Tibial nerve (tissue), 4 donors: ENCODE data around the gene ADRA2B.

ENCODE experiments used
- EP300 ChIP-seq, 2 donors: sonication (generic); formaldehyde crosslinking; IDR thresholded peaks; one replicate each; pipeline ENCODE4 v1.6.1; 2017; ENCODE audit warnings: antibody characterized with exemption in 2 of 2, mild to moderate bottlenecking in 1 of 2
- POLR2A ChIP-seq, 2 donors: fragments of 450-650 bp; IDR thresholded peaks; one replicate each; pipeline ENCODE4 v1.6.1; 2017; ENCODE audit warnings: antibody characterized with exemption in 2 of 2, mild to moderate bottlenecking in 2 of 2, moderate library complexity in 2 of 2
- TF ChIP-seq, protein P1 (sequence below), 5 experiments: fragments of 200-600 bp in 3 of 5; fragments of 450-650 bp in 2 of 5; sonication (generic) in 3 of 5; IDR thresholded peaks; one replicate each; pipeline ENCODE4 v1.5.1; 2016 to 2019; ENCODE audit warnings: antibody characterized with exemption in 5 of 5, mild to moderate bottlenecking in 3 of 5, moderate library complexity in 2 of 5

GRCh38 chr2:96145848-96146152, 29.4 kb upstream of the ADRA2B start:
- TF ChIP-seq, protein P1, sequence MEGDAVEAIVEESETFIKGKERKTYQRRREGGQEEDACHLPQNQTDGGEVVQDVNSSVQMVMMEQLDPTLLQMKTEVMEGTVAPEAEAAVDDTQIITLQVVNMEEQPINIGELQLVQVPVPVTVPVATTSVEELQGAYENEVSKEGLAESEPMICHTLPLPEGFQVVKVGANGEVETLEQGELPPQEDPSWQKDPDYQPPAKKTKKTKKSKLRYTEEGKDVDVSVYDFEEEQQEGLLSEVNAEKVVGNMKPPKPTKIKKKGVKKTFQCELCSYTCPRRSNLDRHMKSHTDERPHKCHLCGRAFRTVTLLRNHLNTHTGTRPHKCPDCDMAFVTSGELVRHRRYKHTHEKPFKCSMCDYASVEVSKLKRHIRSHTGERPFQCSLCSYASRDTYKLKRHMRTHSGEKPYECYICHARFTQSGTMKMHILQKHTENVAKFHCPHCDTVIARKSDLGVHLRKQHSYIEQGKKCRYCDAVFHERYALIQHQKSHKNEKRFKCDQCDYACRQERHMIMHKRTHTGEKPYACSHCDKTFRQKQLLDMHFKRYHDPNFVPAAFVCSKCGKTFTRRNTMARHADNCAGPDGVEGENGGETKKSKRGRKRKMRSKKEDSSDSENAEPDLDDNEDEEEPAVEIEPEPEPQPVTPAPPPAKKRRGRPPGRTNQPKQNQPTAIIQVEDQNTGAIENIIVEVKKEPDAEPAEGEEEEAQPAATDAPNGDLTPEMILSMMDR (IDR thresholded peaks at IDR 0.05) = no peak
- no peak for TF ChIP-seq POLR2A (IDR thresholded peaks at IDR 0.05)
- TF ChIP-seq EP300 (IDR thresholded peaks at IDR 0.05) = no peak
